BLaER1 (cell line): ENCODE results near the gene RNF38.
"Not testable (repeated sequence)": the region's sequence is repeated elsewhere in the genome, so short reads cannot be mapped to it uniquely, and the experiment has no call there.

ENCODE experiments used
- H3K27ac ChIP-seq: shearing (Covaris generic); formaldehyde crosslinking; 2 replicates; pipeline ENCODE4 v1.8.1; 2022
- H3K27me3 ChIP-seq: shearing (Covaris generic); formaldehyde crosslinking; 2 replicates; pipeline ENCODE4 v1.8.1; 2022
- H3K36me3 ChIP-seq: shearing (Covaris generic); formaldehyde crosslinking; 2 replicates; pipeline ENCODE4 v1.8.1; 2022
- H3K4me1 ChIP-seq: shearing (Covaris generic); formaldehyde crosslinking; 2 replicates; pipeline ENCODE4 v1.8.1; 2022
- H3K4me2 ChIP-seq: shearing (Covaris generic); formaldehyde crosslinking; 2 replicates; pipeline ENCODE4 v1.8.1; 2022
- H3K4me3 ChIP-seq: shearing (Covaris generic); formaldehyde crosslinking; 2 replicates; pipeline ENCODE4 v1.8.1; 2022
- H3K9ac ChIP-seq: shearing (Covaris generic); formaldehyde crosslinking; 2 replicates; pipeline ENCODE4 v1.8.1; 2022
- H3K9me3 ChIP-seq: shearing (Covaris generic); formaldehyde crosslinking; 2 replicates; pipeline ENCODE4 v1.8.1; 2022
- H4K20me1 ChIP-seq: shearing (Covaris generic); formaldehyde crosslinking; 2 replicates; pipeline ENCODE4 v1.8.1; 2022
- Cebpa-rat ChIP-seq: shearing (Covaris generic); IDR thresholded peaks from 2 replicates; pipeline ENCODE4 v1.8.1; 2022

Gene RNF38

DNA sequence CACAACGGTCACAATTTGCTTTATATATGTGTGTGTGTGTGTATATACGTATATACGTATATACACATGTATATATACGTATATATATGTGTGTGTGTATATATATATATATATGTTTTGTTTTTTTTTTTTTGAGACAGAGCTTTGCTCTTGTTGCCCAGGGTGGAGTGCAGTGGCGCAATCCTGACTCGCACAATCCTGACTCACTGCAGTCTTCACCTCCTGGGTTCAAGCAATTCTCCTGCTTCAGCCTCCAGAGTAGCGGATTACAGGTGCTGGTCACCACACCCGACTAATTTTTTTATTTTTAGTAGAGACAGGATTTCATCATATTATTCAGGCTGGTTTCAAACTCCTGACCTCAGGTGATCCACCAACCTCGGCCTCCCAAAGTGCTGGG is 3.1 kb downstream of the RNF38 start:
- no peak overlapping the region for H3K9ac ChIP-seq
- no peak; the same call in 1 of the 2 replicates for TF ChIP-seq Cebpa-rat
- no peaks in the 10 kb centered on the region for H3K27me3 ChIP-seq
- H3K9me3 ChIP-seq: no peaks in the 10 kb centered on the region
- H3K4me2 ChIP-seq: no peak overlapping the region
- H3K4me1 ChIP-seq: peaks cover 46% of the 10 kb centered on the region
- H4K20me1 ChIP-seq: peaks cover 86% of the 10 kb centered on the region
- H3K36me3 ChIP-seq: peaks cover 37% of the 10 kb centered on the region
- no peak overlapping the region for H3K4me3 ChIP-seq
- H3K27ac ChIP-seq: no peak overlapping the region

DNA sequence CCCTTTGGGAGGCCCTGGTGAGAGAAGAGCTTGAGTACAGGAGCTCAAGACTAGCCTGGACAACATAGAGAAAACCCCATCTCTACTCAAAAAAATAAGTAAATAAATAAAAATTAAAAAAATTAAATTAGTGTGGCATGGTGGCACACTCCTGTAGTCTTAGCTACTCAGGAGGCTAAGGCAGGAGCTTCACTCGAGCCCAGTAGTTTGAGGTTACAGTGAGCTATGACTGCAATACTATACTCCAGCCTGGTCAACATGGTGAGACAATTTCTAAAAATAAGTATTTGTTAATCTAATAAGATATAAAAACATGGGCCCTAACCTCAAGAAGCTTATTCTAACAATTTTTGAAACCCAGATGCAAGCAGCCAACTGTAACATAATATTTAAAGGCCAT is 7.6 kb downstream of the RNF38 start:
- H3K27me3 ChIP-seq: no peaks in the 10 kb centered on the region
- TF ChIP-seq Cebpa-rat: no peak
- no peak overlapping the region for H3K9ac ChIP-seq
- H3K9me3 ChIP-seq: no peaks in the 10 kb centered on the region
- no peak overlapping the region for H3K4me3 ChIP-seq
- H3K4me1 ChIP-seq: peaks cover 17% of the 10 kb centered on the region
- H3K27ac ChIP-seq: no peak overlapping the region
- no peak overlapping the region for H3K4me2 ChIP-seq
- peaks cover 100% of the 10 kb centered on the region for H4K20me1 ChIP-seq
- peaks cover 71% of the 10 kb centered on the region for H3K36me3 ChIP-seq

GRCh38 chr9:36389590-36389989 is 10.5 kb downstream of the RNF38 start:
- Histone ChIP-seq H3K27ac (no peak overlapping the region), H3K9me3 (no peaks in the 10 kb centered on the region), H3K27me3 (no peaks in the 10 kb centered on the region), H4K20me1 (peaks cover 100% of the 10 kb centered on the region), H3K36me3 (peaks cover 79% of the 10 kb centered on the region), H3K4me3 (no peak overlapping the region), H3K9ac (no peak overlapping the region), H3K4me2 (no peak overlapping the region), H3K4me1 (0 out of 2 replicates have a peak, but pooled peaks cover 12% of the 10 kb centered on the region)
- TF ChIP-seq Cebpa-rat: no peak

DNA sequence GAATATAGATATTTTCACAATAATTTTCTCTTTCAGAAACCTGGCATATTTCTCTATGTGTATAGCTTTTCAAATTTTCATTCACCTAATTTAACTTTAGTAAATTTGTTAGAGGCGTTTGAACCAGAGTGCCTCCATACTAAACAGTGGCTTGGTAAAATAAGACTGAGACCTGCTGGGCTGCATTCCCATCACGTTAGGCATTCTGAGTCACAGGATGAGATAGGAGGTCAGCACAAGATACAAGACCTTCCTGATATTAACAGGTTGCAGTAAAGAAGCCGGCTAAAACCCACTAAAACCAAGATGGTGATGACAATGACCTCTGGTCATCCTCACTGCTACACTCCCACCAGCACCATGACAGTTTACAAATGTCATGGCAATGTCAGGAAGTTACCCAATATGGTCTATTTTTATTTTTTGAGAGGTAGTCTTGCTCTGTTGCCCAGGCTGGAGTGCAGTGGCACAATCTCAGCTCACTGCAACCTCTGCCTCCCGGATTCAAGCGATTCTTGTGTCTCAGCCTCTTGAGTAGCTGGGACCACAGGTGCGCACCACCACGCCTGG is 13.6 kb downstream of the RNF38 start:
- Histone ChIP-seq H3K4me1 (peaks cover 18% of the 10 kb centered on the region), H3K36me3 (peaks cover 61% of the 10 kb centered on the region), H4K20me1 (peaks cover 100% of the 10 kb centered on the region)
- not testable (repeated sequence) for H3K4me2 ChIP-seq, H3K9me3 ChIP-seq, H3K9ac ChIP-seq, H3K27ac ChIP-seq, H3K27me3 ChIP-seq, H3K4me3 ChIP-seq

GRCh38 chr9:36382484-36382883 is 17.6 kb downstream of the RNF38 start:
- H3K4me3 ChIP-seq: no peak overlapping the region
- no peaks in the 10 kb centered on the region for H3K9me3 ChIP-seq
- no peaks in the 10 kb centered on the region for H3K27me3 ChIP-seq
- H3K9ac ChIP-seq: no peak overlapping the region
- no peak for TF ChIP-seq Cebpa-rat
- peaks cover 45% of the 10 kb centered on the region for H3K36me3 ChIP-seq
- H4K20me1 ChIP-seq: peaks cover 99% of the 10 kb centered on the region
- no peak overlapping the region for H3K27ac ChIP-seq
- 0 out of 2 replicates have a peak overlapping the region, but pooled peaks have one; percentile 23 for H3K4me2 ChIP-seq
- H3K4me1 ChIP-seq: peaks cover 28% of the 10 kb centered on the region

- no peak overlapping the region for H3K9ac ChIP-seq
- no peak overlapping the region for H3K4me3 ChIP-seq
- H3K4me1 ChIP-seq: no peaks in the 10 kb centered on the region
- H3K27ac ChIP-seq: no peak overlapping the region
- H3K9me3 ChIP-seq: no peaks in the 10 kb centered on the region
- no peak overlapping the region for H3K4me2 ChIP-seq
- H3K27me3 ChIP-seq: no peaks in the 10 kb centered on the region
- H3K36me3 ChIP-seq: peaks cover 83% of the 10 kb centered on the region
- TF ChIP-seq Cebpa-rat: no peak
- peaks cover 42% of the 10 kb centered on the region for H4K20me1 ChIP-seq
These were observed 35.5 kb downstream of the RNF38 start for GRCh38 chr9:36364577-36364976.

GRCh38 chr9:36363448-36363847 is 36.6 kb downstream of the RNF38 start:
- Histone ChIP-seq H3K4me1 (no peaks in the 10 kb centered on the region), H3K9ac (no peak overlapping the region), H3K27me3 (no peaks in the 10 kb centered on the region), H3K36me3 (peaks cover 80% of the 10 kb centered on the region), H3K4me2 (no peak overlapping the region), H3K27ac (no peak overlapping the region), H4K20me1 (peaks cover 54% of the 10 kb centered on the region), H3K9me3 (no peaks in the 10 kb centered on the region), H3K4me3 (no peak overlapping the region)
- TF ChIP-seq Cebpa-rat: no peak

GRCh38 chr9:36358486-36358885 is 41.6 kb downstream of the RNF38 start:
- no peak overlapping the region for H3K27ac ChIP-seq
- peaks cover 46% of the 10 kb centered on the region for H4K20me1 ChIP-seq
- no peak for TF ChIP-seq Cebpa-rat
- peaks cover 81% of the 10 kb centered on the region for H3K36me3 ChIP-seq
- no peaks in the 10 kb centered on the region for H3K27me3 ChIP-seq
- no peak overlapping the region for H3K9ac ChIP-seq
- no peaks in the 10 kb centered on the region for H3K9me3 ChIP-seq
- no peaks in the 10 kb centered on the region for H3K4me1 ChIP-seq
- no peak overlapping the region for H3K4me2 ChIP-seq
- H3K4me3 ChIP-seq: no peak overlapping the region

- peaks cover 4% of the 10 kb centered on the region for H3K4me1 ChIP-seq
- peaks cover 87% of the 10 kb centered on the region for H3K36me3 ChIP-seq
- no peak overlapping the region for H3K4me3 ChIP-seq
These were observed 42.4 kb downstream of the RNF38 start for GRCh38 chr9:36357639-36358038.

GRCh38 chr9:36346569-36346968 is 53.5 kb downstream of the RNF38 start:
- no peak overlapping the region for H3K4me3 ChIP-seq
- H3K4me2 ChIP-seq: no peak overlapping the region
- no peaks in the 10 kb centered on the region for H3K27me3 ChIP-seq
- peaks cover 9% of the 10 kb centered on the region for H3K4me1 ChIP-seq
- no peak overlapping the region for H3K9ac ChIP-seq
- peaks cover 100% of the 10 kb centered on the region for H3K36me3 ChIP-seq
- no peaks in the 10 kb centered on the region for H4K20me1 ChIP-seq
- H3K9me3 ChIP-seq: no peaks in the 10 kb centered on the region
- no peak overlapping the region for H3K27ac ChIP-seq
- TF ChIP-seq Cebpa-rat: no peak

More at GRCh38 chr9:36357639-36358038, 42.4 kb downstream of the RNF38 start:
- H3K27me3 ChIP-seq: no peaks in the 10 kb centered on the region
- H3K9me3 ChIP-seq: no peaks in the 10 kb centered on the region
- peaks cover 46% of the 10 kb centered on the region for H4K20me1 ChIP-seq
- H3K4me2 ChIP-seq: no peak overlapping the region
- no peak overlapping the region for H3K27ac ChIP-seq
- H3K9ac ChIP-seq: no peak overlapping the region
- TF ChIP-seq Cebpa-rat: no peak
